ENCODE measurements around the gene NT5E. TPM values are rescaled to one million over a fixed set of nuclear protein-coding genes. Genes with fewer than 3 reads are reported as not detected.

NT5E gene
- total RNA-seq, 1 donor from 2014 or later = 101 TPM

DNA sequence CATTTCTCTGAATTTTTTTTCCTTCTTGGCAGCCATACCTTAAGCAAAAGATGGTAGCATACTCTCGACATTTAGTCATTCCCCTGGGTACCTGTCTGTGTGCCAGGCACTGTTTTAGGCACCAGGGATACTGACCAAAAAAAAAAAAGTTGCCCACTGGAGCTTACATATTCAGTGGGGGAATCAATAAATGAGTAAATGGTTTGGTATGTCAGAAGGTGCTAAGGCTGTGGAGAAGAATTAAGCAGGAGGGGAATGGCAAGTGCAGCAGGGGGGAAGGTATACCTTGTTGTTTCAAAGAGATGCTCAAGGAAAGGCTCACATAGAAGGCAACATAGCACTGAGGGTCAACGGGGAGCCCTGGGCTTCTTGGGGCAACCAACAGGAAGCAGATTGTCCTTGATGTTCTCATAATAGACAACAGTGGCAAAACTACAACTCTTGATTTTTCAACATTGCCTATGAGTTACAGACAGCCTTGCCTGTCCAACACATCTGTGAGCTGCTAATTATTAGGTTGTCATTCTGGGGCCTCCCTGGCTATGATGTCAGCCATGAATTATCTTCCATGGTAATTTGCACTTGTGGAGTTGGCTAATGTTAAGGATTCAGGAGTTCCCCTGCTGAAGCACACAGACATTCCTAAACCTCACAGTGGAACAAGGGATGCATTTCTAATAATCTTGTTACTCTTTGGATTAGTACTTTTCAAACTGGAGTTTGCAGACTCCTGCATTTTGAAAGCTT lies 19.6 kb downstream of the NT5E start:
- no peak overlapping the region for H3K4me3 ChIP-seq (ENCODE audit: low read depth, low read length)
- DNase-seq (ENCODE audit: low read depth) = no peak
- H3K36me3 ChIP-seq (ENCODE audit: control insufficient read depth, insufficient read depth, low read length) = peaks cover 1% of the 10 kb centered on the region
- H3K27me3 ChIP-seq (ENCODE audit: control insufficient read depth, insufficient read depth, low read length) = no peaks in the 10 kb centered on the region
- TF ChIP-seq CTCF (IDR thresholded peaks at IDR 0.05; ENCODE audit: insufficient read depth, low read length, poor library complexity, severe bottlenecking) = no peak

DNA sequence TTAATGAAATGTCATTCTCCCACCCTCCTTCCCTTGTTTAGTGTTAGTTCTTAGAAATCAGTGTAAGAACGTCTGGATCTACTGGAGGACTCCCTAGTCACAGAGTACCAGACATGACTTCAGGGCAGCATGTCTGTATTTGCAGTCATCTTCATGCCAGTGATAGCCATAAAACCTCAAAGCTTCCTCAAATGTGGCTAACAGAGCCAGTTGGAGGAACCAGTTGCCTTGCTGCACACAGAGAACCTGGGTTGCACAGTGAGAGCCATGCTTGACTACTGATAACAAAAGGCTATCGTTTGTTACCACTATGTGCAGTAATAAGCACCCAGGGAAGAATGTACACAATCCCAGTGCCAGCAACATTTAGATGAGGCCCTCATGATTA lies 20.1 kb downstream of the NT5E start:
- DNase-seq (ENCODE audit: low read depth) = no peak
- no peak for TF ChIP-seq CTCF (IDR thresholded peaks at IDR 0.05; ENCODE audit: insufficient read depth, low read length, poor library complexity, severe bottlenecking)
- Histone ChIP-seq H3K36me3 (ENCODE audit: control insufficient read depth, insufficient read depth, low read length) (peaks cover 1% of the 10 kb centered on the region), H3K27me3 (ENCODE audit: control insufficient read depth, insufficient read depth, low read length) (no peaks in the 10 kb centered on the region), H3K4me3 (ENCODE audit: low read depth, low read length) (no peak overlapping the region)

DNA sequence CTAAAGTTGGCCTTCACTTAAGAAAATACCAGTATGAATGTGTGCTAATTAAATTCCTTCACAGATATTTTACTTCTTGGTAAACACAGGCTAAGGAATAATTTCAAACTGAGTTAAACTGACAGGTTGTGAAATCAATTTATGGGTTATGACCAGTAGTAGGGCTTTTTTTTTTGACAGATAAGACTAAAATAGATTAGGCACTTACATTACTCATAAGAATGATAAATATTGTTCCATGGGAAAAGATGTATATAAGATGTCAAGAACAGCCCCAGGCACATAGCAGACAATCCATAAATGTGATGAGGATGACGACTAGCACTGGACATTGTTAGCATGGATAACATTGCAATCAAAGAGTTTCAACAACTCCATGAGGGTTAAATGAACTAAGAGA lies 22.9 kb downstream of the NT5E start:
- DNase-seq (ENCODE audit: low read depth) = no peak
- no peaks in the 10 kb centered on the region for H3K27me3 ChIP-seq (ENCODE audit: control insufficient read depth, insufficient read depth, low read length)
- TF ChIP-seq CTCF (IDR thresholded peaks at IDR 0.05; ENCODE audit: insufficient read depth, low read length, poor library complexity, severe bottlenecking) = no peak
- no peak overlapping the region for H3K4me3 ChIP-seq (ENCODE audit: low read depth, low read length)
- H3K36me3 ChIP-seq (ENCODE audit: control insufficient read depth, insufficient read depth, low read length) = peaks cover 1% of the 10 kb centered on the region

- no peak for TF ChIP-seq CTCF (IDR thresholded peaks at IDR 0.05; ENCODE audit: insufficient read depth, low read length, poor library complexity, severe bottlenecking)
- no peak for DNase-seq (ENCODE audit: low read depth)
- Histone ChIP-seq H3K36me3 (ENCODE audit: control insufficient read depth, insufficient read depth, low read length) (no peaks in the 10 kb centered on the region), H3K4me3 (ENCODE audit: low read depth, low read length) (no peak overlapping the region), H3K27me3 (ENCODE audit: control insufficient read depth, insufficient read depth, low read length) (no peaks in the 10 kb centered on the region)
Observed at GRCh38 chr6:85473748-85474147, 23.9 kb downstream of the NT5E start.

DNA sequence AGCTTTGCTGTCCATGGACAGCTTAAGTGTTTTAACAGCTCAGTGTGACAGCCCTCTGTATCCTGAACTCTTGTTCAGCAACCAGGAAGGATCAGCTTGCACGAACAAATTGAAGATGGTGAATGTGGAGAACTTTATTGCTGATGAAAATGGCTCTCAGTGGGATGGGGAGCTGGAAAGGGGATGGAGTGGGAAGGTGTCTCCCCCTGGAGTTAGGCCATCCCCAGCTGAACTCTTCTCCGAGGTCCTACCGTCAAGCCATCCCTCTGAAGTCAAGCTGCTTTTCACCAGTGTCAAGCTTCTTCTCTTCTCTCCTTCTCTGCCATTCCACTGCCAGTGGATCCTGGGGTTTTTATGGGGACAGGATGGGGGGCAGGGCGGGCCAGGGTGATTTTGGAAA lies 26.6 kb downstream of the NT5E start:
- Histone ChIP-seq H3K36me3 (ENCODE audit: control insufficient read depth, insufficient read depth, low read length) (no peaks in the 10 kb centered on the region), H3K4me3 (ENCODE audit: low read depth, low read length) (no peak overlapping the region), H3K27me3 (ENCODE audit: control insufficient read depth, insufficient read depth, low read length) (no peaks in the 10 kb centered on the region)
- DNase-seq (ENCODE audit: low read depth) = no peak
- TF ChIP-seq CTCF (IDR thresholded peaks at IDR 0.05; ENCODE audit: insufficient read depth, low read length, poor library complexity, severe bottlenecking) = no peak

- no peak overlapping the region for H3K4me3 ChIP-seq (ENCODE audit: low read depth, low read length)
- no peak for DNase-seq (ENCODE audit: low read depth)
- no peaks in the 10 kb centered on the region for H3K27me3 ChIP-seq (ENCODE audit: control insufficient read depth, insufficient read depth, low read length)
- peaks cover 2% of the 10 kb centered on the region for H3K36me3 ChIP-seq (ENCODE audit: control insufficient read depth, insufficient read depth, low read length)
- no peak for TF ChIP-seq CTCF (IDR thresholded peaks at IDR 0.05; ENCODE audit: insufficient read depth, low read length, poor library complexity, severe bottlenecking)
Observed at GRCh38 chr6:85479208-85479607, 29.3 kb downstream of the NT5E start.
